GM23338 (cell line): ENCODE measurements around the gene MAPK11. TPM values are rescaled to one million over a fixed set of nuclear protein-coding genes. Genes with fewer than 3 reads are reported as not detected.

Experiments
- ATAC-seq: fragments of 200-7000 bp; cut with Tn5 transposase; 3 replicates; pipeline ENCODE4 v1.9.1; 2020
- DNase-seq: peaks from one replicate; pipeline ENCODE4 v3.0.0-alpha.2; 2015; ENCODE audit warnings: low spot score
- H2AFZ ChIP-seq: fragments of 200-600 bp; sonication (generic); 2 replicates; pipeline ENCODE4 v1.8.0; 2016; ENCODE audit warnings: antibody characterized with exemption, mild to moderate bottlenecking, moderate library complexity
- H3F3A ChIP-seq: fragments of 200-600 bp; sonication (generic); replicated peaks from 2 replicates; pipeline ENCODE4 v1.8.0; 2017; ENCODE audit warnings: antibody characterized with exemption, mixed run types, low read depth
- H3K27ac ChIP-seq: fragments of 200-600 bp; sonication (generic); 2 replicates; pipeline ENCODE4 v1.6.1; 2016; ENCODE audit warnings: low read depth
- H3K27me3 ChIP-seq: fragments of 200-600 bp; sonication (generic); 2 replicates; pipeline ENCODE4 v1.8.0; 2016; ENCODE audit warnings: mild to moderate bottlenecking, mixed run types, moderate library complexity; ENCODE audit not compliant: insufficient read depth
- H3K36me3 ChIP-seq: fragments of 200-600 bp; sonication (generic); 2 replicates; pipeline ENCODE4 v1.8.0; 2016; ENCODE audit warnings: mild to moderate bottlenecking; ENCODE audit not compliant: insufficient read depth
- H3K4me1 ChIP-seq: fragments of 200-600 bp; sonication (generic); 2 replicates; pipeline ENCODE4 v1.8.0; 2016; ENCODE audit warnings: mild to moderate bottlenecking, moderate library complexity; ENCODE audit not compliant: insufficient read depth
- H3K4me2 ChIP-seq: fragments of 200-600 bp; sonication (generic); 2 replicates; pipeline ENCODE4 v1.7.1; 2017; ENCODE audit warnings: mixed run types
- H3K4me3 ChIP-seq: fragments of 200-600 bp; sonication (generic); 2 replicates; pipeline ENCODE4 v1.6.1; 2016; ENCODE audit warnings: mixed run types
- H3K79me2 ChIP-seq: fragments of 200-600 bp; sonication (generic); replicated peaks from 2 replicates; pipeline ENCODE4 v1.8.0; 2017; ENCODE audit warnings: mild to moderate bottlenecking; ENCODE audit not compliant: insufficient read depth
- H3K9me2 ChIP-seq: fragments of 200-600 bp; sonication (generic); 2 replicates; pipeline ENCODE4 v1.8.0; 2017; ENCODE audit not compliant: insufficient read depth
- H4K20me1 ChIP-seq: fragments of 200-600 bp; sonication (generic); replicated peaks from 2 replicates; pipeline ENCODE4 v1.8.0; 2017; ENCODE audit warnings: mild to moderate bottlenecking; ENCODE audit not compliant: insufficient read depth
- H3K27ac Mint-ChIP-seq: 2 replicates; pipeline ENCODE4 v1.8.0; 2020; ENCODE audit warnings: inconsistent platforms, mild to moderate bottlenecking, moderate library complexity, mixed read lengths
- H3K27me3 Mint-ChIP-seq: 3 replicates; pipeline ENCODE4 v1.8.0; 2022; ENCODE audit warnings: low read depth, mild to moderate bottlenecking, moderate library complexity, mixed read lengths, inconsistent platforms; ENCODE audit not compliant: insufficient read depth, poor library complexity
- H3K36me3 Mint-ChIP-seq: 3 replicates; pipeline ENCODE4 v1.8.0; 2021; ENCODE audit warnings: low read depth, mild to moderate bottlenecking, inconsistent platforms, moderate library complexity, mixed read lengths
- H3K4me1 Mint-ChIP-seq: 3 replicates; pipeline ENCODE4 v1.8.0; 2020; ENCODE audit warnings: mild to moderate bottlenecking, inconsistent platforms, mixed read lengths
- H3K4me3 Mint-ChIP-seq: 3 replicates; pipeline ENCODE4 v1.8.0; 2021; ENCODE audit warnings: moderate library complexity, mild to moderate bottlenecking, inconsistent platforms, mixed read lengths
- H3K9me3 Mint-ChIP-seq: 3 replicates; pipeline ENCODE4 v1.8.0; 2020; ENCODE audit warnings: moderate library complexity, mild to moderate bottlenecking, inconsistent platforms, mixed read lengths
- CREB1 ChIP-seq: fragments of 250-450 bp; sonication (Bioruptor Pico); IDR thresholded peaks from 2 replicates; pipeline ENCODE4 v1.5.0; 2020; ENCODE audit warnings: low read depth, mild to moderate bottlenecking, moderate library complexity
- EZH2phosphoT487 ChIP-seq: fragments of 200-600 bp; sonication (generic); IDR thresholded peaks from one replicate; pipeline ENCODE4 v1.8.1; 2018; ENCODE audit warnings: antibody characterized with exemption; ENCODE audit not compliant: unreplicated experiment
- JUNB ChIP-seq: IDR thresholded peaks from one replicate; pipeline ENCODE4 v1.6.1; 2016; ENCODE audit warnings: antibody characterized with exemption; ENCODE audit not compliant: unreplicated experiment
- NANOG ChIP-seq: IDR thresholded peaks from 2 replicates; pipeline ENCODE4 v1.6.1; 2016; ENCODE audit warnings: antibody characterized with exemption, borderline replicate concordance
- POLR2AphosphoS5 ChIP-seq: IDR thresholded peaks from 2 replicates; pipeline ENCODE4 v1.6.1; 2016; ENCODE audit warnings: antibody characterized with exemption, low read depth
- STAT1 ChIP-seq: IDR thresholded peaks from one replicate; pipeline ENCODE4 v1.6.1; 2016; ENCODE audit warnings: antibody characterized with exemption; ENCODE audit not compliant: unreplicated experiment
- ZNF114 ChIP-seq: fragments of 250-450 bp; sonication (Bioruptor Pico); IDR thresholded peaks from 2 replicates; pipeline ENCODE4 v1.5.0; 2020; ENCODE audit warnings: mild to moderate bottlenecking, moderate library complexity
- ZNF331 ChIP-seq: fragments of 250-450 bp; sonication (Bioruptor Pico); IDR thresholded peaks from 2 replicates; pipeline ENCODE4 v1.5.0; 2020; ENCODE audit warnings: low read depth, mild to moderate bottlenecking, moderate library complexity
- polyA plus RNA-seq: library from polyadenylated mRNA; unstranded; fragments of >200 nt; fragmentation: Nextera tagmentation; extraction: Ambion mirVana; gene quantifications from 2 replicates; pipeline ENCODE4 v1.2.1, GENCODE V29; 2016
- total RNA-seq: library from RNA; depleted of rRNA; stranded (reverse); fragments of >200 nt; shearing (Covaris generic); gene quantifications from 2 replicates; pipeline ENCODE4 v1.2.3, GENCODE V29; 2014
- TF ChIP-seq, protein P1 (sequence below), 2 experiments: fragments of 200-600 bp in 1 of 2; sonication (generic) in 1 of 2; conservative IDR thresholded peaks; 2 replicates each; pipeline versions ENCODE4 v1.5.1 to v1.6.1; 2016 to 2017; ENCODE audit warnings: antibody characterized with exemption in 2 of 2, low read depth in 2 of 2, mild to moderate bottlenecking in 2 of 2, moderate library complexity in 1 of 2
- TF ChIP-seq, protein P2 (sequence below): IDR thresholded peaks from 2 replicates; pipeline ENCODE4 v1.6.1; 2016; ENCODE audit warnings: antibody characterized with exemption
- TF ChIP-seq, protein P3 (sequence below): IDR thresholded peaks from one replicate; pipeline ENCODE4 v1.6.1; 2018; ENCODE audit warnings: antibody characterized with exemption; ENCODE audit not compliant: unreplicated experiment

Gene MAPK11
- total and polyA plus RNA-seq, 2 experiments from 2014 or later: 0.34 to 1.9 TPM

DNA sequence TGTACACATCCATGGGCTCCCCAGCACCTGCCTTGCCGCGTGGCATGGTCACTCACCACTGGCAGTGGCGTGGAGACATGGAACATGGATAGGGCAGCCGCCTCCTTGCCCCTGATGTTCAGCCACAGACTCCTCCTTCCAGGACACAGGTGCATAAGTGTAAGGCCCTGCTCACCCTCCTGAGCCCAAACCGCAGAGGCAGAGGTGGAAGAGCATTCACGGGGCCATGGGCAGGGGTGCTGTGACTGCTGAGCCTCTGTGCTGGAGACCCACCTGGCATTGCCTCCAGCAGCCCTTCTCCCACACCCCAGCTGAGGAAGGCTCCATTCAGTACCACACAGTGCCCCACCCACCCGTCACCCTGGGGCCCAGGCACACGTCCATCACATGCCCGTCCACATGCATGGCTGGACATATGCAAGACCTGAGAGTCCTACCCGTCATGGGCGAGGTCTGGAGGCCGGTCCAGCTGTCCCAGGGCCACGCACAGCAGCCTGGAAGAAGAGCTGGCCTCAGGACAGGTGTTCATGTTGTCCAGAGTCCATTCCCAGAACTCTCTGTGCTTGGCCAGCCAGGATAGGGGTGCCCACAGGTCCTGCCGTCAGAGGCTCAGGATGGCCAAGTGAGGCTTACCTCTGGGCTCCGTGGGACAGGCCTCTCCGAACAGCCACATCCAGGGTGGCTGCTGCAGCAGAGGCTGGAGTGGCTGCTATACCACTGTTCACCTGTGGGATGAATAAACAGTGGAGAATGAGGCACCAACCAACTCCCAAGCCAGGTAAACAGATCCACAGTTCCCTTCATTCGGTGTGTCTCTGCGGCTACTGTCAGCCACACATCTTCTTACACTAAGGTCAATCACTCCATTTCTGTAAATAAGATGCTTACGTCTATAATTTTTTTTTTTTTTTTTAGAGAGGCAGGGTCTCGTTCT is 23.7 kb downstream of the MAPK11 start:
- no peak for TF ChIP-seq STAT1
- TF ChIP-seq CREB1 (CRISPR knock-in tag): no peak
- no peak for TF ChIP-seq POLR2AphosphoS5
- TF ChIP-seq, protein P1, sequence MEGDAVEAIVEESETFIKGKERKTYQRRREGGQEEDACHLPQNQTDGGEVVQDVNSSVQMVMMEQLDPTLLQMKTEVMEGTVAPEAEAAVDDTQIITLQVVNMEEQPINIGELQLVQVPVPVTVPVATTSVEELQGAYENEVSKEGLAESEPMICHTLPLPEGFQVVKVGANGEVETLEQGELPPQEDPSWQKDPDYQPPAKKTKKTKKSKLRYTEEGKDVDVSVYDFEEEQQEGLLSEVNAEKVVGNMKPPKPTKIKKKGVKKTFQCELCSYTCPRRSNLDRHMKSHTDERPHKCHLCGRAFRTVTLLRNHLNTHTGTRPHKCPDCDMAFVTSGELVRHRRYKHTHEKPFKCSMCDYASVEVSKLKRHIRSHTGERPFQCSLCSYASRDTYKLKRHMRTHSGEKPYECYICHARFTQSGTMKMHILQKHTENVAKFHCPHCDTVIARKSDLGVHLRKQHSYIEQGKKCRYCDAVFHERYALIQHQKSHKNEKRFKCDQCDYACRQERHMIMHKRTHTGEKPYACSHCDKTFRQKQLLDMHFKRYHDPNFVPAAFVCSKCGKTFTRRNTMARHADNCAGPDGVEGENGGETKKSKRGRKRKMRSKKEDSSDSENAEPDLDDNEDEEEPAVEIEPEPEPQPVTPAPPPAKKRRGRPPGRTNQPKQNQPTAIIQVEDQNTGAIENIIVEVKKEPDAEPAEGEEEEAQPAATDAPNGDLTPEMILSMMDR (conservative IDR thresholded peaks at IDR 0.05; ENCODE audit: low read depth in 2 of 2): 0 out of 4 replicates have a peak, but pooled peaks of 1 of the 2 experiments have one; percentile 12
- H3K36me3 ChIP-seq: no peaks in the 10 kb centered on the region
- no peaks in the 10 kb centered on the region for H3K9me2 ChIP-seq
- H3K4me3 Mint-ChIP-seq: peak overlapping the region; percentile 92; the same call in 2 of the 3 replicates
- peaks cover 12% of the 10 kb centered on the region for H3K27me3 Mint-ChIP-seq
- H3F3A ChIP-seq: peaks cover 3% of the 10 kb centered on the region; the same call in 1 of the 2 replicates
- no peak overlapping the region for H3K27ac ChIP-seq
- no peaks in the 10 kb centered on the region for H3K9me3 Mint-ChIP-seq
- H3K27me3 ChIP-seq: no peaks in the 10 kb centered on the region
- H3K36me3 Mint-ChIP-seq: peaks cover 11% of the 10 kb centered on the region; the same call in 2 of the 3 replicates
- ATAC-seq: no peak
- peak overlapping the region; percentile 99; the same call in 1 of the 2 replicates for H3K4me3 ChIP-seq
- DNase-seq: peak; percentile 54
- no peak overlapping the region for H2AFZ ChIP-seq
- no peak overlapping the region for H3K27ac Mint-ChIP-seq
- H3K79me2 ChIP-seq: peaks cover 30% of the 10 kb centered on the region
- peaks cover 24% of the 10 kb centered on the region for H3K4me1 Mint-ChIP-seq
- H3K4me1 ChIP-seq: peaks cover 12% of the 10 kb centered on the region
- peaks cover 3% of the 10 kb centered on the region; the same call in 1 of the 2 replicates for H4K20me1 ChIP-seq
- H3K4me2 ChIP-seq: peak overlapping the region; percentile 97; the same call in 1 of the 2 replicates

DNA sequence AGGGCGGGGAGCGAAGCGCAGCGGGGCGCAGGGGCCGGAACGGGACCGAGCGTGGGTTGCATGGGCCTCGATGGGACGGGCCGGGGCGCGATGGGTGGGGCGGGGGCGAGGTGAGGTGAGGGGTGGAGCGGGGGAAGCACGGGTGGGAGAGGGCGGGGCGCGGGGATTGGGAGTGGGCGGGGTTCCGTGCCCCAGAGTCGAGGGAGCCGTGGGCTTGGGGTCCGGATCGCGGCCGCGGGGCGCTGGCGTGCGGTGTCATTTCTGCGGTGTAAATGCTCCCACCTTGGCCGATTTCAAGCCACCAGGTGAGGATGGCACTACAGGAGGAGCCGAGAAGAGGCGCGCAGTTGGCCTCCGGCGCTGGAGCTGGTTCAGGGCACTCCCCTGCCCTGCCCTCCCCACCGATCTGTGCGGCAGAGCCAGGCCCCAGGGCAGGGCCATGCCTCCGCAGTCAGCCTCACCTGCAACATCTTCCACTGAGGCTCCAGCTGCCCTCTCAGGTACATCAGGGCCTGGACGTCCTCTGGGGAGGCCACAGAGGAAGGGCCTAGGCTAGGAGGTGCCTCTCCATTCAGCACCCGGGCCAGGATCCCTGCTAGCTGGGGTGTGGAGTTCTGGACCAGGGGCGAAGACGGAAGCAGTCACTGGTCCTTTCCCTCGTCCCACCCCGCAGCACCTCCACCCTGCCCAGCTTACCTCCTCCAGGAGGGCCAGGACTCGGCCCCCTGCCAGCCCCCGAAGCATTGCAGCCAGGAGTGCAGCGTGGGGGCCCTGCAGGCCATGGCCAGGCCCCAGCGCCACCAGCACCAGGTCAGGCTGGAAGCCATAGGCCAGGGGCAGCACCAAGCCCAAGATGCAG is 24.7 kb downstream of the MAPK11 start:
- H4K20me1 ChIP-seq: peaks cover 4% of the 10 kb centered on the region; the same call in 1 of the 2 replicates
- Mint-ChIP-seq H3K4me3 (peak overlapping the region; percentile 92), H3K27me3 (peaks cover 11% of the 10 kb centered on the region), H3K27ac (peak overlapping the region; percentile 97), H3K4me1 (peaks cover 24% of the 10 kb centered on the region), H3K9me3 (no peaks in the 10 kb centered on the region), H3K36me3 (peaks cover 11% of the 10 kb centered on the region; the same call in 2 of the 3 replicates)
- H2AFZ ChIP-seq: no peak overlapping the region
- ATAC-seq (peak; percentile 27), DNase-seq (no peak)
- peaks cover 2% of the 10 kb centered on the region; the same call in 1 of the 2 replicates for H3F3A ChIP-seq
- H3K4me3 ChIP-seq: peak overlapping the region; percentile 99
- peak overlapping the region; percentile 97 for H3K4me2 ChIP-seq
- no peaks in the 10 kb centered on the region for H3K36me3 ChIP-seq
- H3K27me3 ChIP-seq: no peaks in the 10 kb centered on the region
- H3K79me2 ChIP-seq: peaks cover 33% of the 10 kb centered on the region
- no peaks in the 10 kb centered on the region for H3K9me2 ChIP-seq
- peaks cover 12% of the 10 kb centered on the region for H3K4me1 ChIP-seq
- no peak overlapping the region; the same call in 1 of the 2 replicates for H3K27ac ChIP-seq
- TF ChIP-seq, protein P2, sequence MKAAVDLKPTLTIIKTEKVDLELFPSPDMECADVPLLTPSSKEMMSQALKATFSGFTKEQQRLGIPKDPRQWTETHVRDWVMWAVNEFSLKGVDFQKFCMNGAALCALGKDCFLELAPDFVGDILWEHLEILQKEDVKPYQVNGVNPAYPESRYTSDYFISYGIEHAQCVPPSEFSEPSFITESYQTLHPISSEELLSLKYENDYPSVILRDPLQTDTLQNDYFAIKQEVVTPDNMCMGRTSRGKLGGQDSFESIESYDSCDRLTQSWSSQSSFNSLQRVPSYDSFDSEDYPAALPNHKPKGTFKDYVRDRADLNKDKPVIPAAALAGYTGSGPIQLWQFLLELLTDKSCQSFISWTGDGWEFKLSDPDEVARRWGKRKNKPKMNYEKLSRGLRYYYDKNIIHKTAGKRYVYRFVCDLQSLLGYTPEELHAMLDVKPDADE: no peak
- TF ChIP-seq POLR2AphosphoS5 (no peak), STAT1 (no peak), JUNB (no peak), ZNF114 (CRISPR knock-in tag) (no peak), NANOG (no peak), CREB1 (CRISPR knock-in tag) (no peak), EZH2phosphoT487 (no peak), ZNF331 (CRISPR knock-in tag) (no peak)
- TF ChIP-seq, protein P3, sequence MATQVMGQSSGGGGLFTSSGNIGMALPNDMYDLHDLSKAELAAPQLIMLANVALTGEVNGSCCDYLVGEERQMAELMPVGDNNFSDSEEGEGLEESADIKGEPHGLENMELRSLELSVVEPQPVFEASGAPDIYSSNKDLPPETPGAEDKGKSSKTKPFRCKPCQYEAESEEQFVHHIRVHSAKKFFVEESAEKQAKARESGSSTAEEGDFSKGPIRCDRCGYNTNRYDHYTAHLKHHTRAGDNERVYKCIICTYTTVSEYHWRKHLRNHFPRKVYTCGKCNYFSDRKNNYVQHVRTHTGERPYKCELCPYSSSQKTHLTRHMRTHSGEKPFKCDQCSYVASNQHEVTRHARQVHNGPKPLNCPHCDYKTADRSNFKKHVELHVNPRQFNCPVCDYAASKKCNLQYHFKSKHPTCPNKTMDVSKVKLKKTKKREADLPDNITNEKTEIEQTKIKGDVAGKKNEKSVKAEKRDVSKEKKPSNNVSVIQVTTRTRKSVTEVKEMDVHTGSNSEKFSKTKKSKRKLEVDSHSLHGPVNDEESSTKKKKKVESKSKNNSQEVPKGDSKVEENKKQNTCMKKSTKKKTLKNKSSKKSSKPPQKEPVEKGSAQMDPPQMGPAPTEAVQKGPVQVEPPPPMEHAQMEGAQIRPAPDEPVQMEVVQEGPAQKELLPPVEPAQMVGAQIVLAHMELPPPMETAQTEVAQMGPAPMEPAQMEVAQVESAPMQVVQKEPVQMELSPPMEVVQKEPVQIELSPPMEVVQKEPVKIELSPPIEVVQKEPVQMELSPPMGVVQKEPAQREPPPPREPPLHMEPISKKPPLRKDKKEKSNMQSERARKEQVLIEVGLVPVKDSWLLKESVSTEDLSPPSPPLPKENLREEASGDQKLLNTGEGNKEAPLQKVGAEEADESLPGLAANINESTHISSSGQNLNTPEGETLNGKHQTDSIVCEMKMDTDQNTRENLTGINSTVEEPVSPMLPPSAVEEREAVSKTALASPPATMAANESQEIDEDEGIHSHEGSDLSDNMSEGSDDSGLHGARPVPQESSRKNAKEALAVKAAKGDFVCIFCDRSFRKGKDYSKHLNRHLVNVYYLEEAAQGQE: no peak
- TF ChIP-seq, protein P1 (conservative IDR thresholded peaks at IDR 0.05; ENCODE audit: low read depth in 2 of 2): no peak
